AG04449 (cell line): ENCODE data around the gene CASP1.
A peak's percentile ranks its signal among the peaks of the same experiment; 100 is the strongest.
"Not testable (repeated sequence)": the region's sequence is repeated elsewhere in the genome, so short reads cannot be mapped to it uniquely, and the experiment has no call there.

Source experiments
- CTCF ChIA-PET: fragments of 350-600 bp; formaldehyde crosslinking; extraction: SDS; loops from one replicate; lab custom pipeline; 2021; ENCODE audit warnings: antibody characterized with exemption; lab: Yijun Ruan, JAX
- POLR2A ChIA-PET: fragments of 400-600, 350-600 bp; formaldehyde crosslinking; extraction: SDS; loops from one replicate; lab custom pipeline; 2020; ENCODE audit warnings: antibody characterized with exemption, inconsistent platforms; lab: Yijun Ruan, JAX
- DNase-seq: peaks from one replicate; pipeline ENCODE4 v3.0.0-alpha.2; 2010; ENCODE audit warnings: low read depth, low spot score
- H3K4me3 ChIP-seq: 2 replicates; pipeline ENCODE4 v1.5.1; 2011; ENCODE audit warnings: low read depth, mild to moderate bottlenecking, control low read depth, low read length
- TF ChIP-seq, protein P1 (sequence below): IDR thresholded peaks from one replicate; pipeline ENCODE4 v1.5.1; 2011; ENCODE audit warnings: mild to moderate bottlenecking, moderate library complexity, low read length, control low read depth, inconsistent platforms; ENCODE audit not compliant: insufficient read depth; ENCODE audit errors: missing control alignments

CASP1 gene

DNA sequence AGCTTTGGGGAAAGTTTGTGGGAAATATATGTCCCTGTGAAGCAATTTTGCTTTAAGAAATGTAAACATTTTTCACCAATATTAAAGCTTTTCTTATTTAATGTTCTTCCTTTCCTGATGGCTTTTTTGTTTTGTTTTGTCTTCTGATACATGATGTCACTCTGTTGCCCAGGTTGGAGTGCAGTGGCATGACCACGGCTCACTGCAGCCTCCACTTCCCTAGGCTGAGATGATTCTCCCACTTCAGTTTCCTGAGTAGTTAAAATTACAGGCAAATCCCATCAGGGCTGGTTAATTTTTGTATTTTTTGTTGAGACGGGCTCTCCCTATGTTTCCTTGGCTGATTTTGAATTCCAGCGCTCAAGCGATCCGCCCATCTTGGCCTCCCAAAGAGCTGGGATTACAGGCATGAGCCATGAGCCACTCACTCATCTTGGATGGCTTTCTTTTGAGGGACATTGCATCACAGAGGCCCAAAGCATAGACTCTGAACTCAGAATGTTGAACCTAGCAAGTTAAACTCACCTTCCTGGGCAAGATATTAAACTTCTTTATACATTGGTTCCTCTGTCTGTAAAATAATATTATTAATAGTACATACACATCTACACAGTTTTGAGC, 10.8 kb upstream of the CASP1 start:
- DNase-seq = no peak
- CTCF ChIA-PET = no interaction called here
- POLR2A ChIA-PET = no interaction called here
- H3K4me3 ChIP-seq = no peak overlapping the region
- TF ChIP-seq, protein P1, sequence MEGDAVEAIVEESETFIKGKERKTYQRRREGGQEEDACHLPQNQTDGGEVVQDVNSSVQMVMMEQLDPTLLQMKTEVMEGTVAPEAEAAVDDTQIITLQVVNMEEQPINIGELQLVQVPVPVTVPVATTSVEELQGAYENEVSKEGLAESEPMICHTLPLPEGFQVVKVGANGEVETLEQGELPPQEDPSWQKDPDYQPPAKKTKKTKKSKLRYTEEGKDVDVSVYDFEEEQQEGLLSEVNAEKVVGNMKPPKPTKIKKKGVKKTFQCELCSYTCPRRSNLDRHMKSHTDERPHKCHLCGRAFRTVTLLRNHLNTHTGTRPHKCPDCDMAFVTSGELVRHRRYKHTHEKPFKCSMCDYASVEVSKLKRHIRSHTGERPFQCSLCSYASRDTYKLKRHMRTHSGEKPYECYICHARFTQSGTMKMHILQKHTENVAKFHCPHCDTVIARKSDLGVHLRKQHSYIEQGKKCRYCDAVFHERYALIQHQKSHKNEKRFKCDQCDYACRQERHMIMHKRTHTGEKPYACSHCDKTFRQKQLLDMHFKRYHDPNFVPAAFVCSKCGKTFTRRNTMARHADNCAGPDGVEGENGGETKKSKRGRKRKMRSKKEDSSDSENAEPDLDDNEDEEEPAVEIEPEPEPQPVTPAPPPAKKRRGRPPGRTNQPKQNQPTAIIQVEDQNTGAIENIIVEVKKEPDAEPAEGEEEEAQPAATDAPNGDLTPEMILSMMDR = no peak

GRCh38 chr11:105044557-105045524, 9.9 kb upstream of the CASP1 start, which contains the start of gene CARD16:
Gene CARD16, minus strand, starts transcription at chr11:105045335. Its CDS starts 38 bp downstream, at chr11:105045297.
- POLR2A ChIA-PET, DNase-seq, CTCF ChIA-PET: not testable (repeated sequence)
- peak within 1 kb of the TSS; percentile 36 for H3K4me3 ChIP-seq

GRCh38 chr11:105042178-105042577, 7.2 kb upstream of the CASP1 start:
- ChIA-PET POLR2A (no interaction called here), CTCF (no interaction called here)
- TF ChIP-seq, protein P1 = no peak
- no peak overlapping the region for H3K4me3 ChIP-seq
- DNase-seq = no peak

DNA sequence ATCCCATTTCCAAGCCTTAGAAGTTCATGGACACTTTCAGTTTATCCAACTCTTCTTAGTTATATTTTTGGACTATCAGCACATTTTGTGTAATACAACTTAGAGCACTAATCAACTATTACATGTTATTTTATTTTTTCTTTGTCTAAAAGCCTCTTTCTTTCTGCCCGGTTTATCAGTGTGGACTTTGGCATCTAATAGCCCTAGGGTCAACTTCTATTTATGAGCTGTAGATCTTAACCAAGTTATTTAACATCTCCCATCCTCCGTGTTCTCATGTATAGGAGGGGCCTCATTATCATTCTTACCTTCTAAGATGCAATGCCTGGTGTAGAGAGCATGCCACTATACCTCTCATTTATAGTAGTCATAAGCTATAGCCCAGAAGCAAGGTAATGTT, 5.8 kb upstream of the CASP1 start:
- POLR2A ChIA-PET = no interaction called here
- DNase-seq = no peak
- H3K4me3 ChIP-seq = no peak overlapping the region
- CTCF ChIA-PET = no interaction called here
- TF ChIP-seq, protein P1 = no peak

DNA sequence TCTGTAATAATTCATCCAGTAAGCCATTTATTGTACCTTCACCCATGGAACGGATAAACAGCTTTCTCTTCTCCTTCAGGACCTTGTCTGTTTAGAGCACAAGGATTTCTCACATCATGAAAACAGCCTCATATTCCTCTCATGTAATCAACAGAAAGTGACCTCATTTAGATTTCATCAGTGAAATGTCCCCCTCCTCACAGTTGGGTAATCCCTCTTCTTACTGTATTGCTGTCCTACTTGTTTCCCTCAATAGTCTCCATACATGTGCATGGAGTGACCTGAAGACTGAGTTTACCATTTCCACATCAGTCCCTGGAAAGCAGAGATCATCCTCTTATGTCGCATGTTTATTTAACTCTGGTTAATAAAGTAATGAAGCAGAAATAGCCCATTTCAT, 556 bp downstream of the CASP1 start:
- DNase-seq, CTCF ChIA-PET, H3K4me3 ChIP-seq, POLR2A ChIA-PET: not testable (repeated sequence)

- TF ChIP-seq, protein P1 = no peak
- H3K4me3 ChIP-seq = no peak overlapping the region
- no peak for DNase-seq
- POLR2A ChIA-PET = no interaction called here
- CTCF ChIA-PET = no interaction called here
Measured at GRCh38 chr11:105033781-105034180, 1.2 kb downstream of the CASP1 start.

- POLR2A ChIA-PET = no interaction called here
- H3K4me3 ChIP-seq = no peak overlapping the region
- CTCF ChIA-PET = no interaction called here
- TF ChIP-seq, protein P1 = no peak
- no peak for DNase-seq
Measured at GRCh38 chr11:105033343-105033742, 1.6 kb downstream of the CASP1 start.
